H1 (cell line): ENCODE results near the gene ADIRF. TPM values are rescaled to one million over a fixed set of nuclear protein-coding genes. Genes with fewer than 3 reads are reported as not detected.

Source experiments
- CTCF ChIA-PET: fragments of 300-600 bp; sonication (Branson Sonifier 250); formaldehyde crosslinking; loops from one replicate; lab custom pipeline; 2021; ENCODE audit not compliant: partially characterized antibody; lab: Charles Lee
- POLR2A ChIA-PET: fragments of 300-600 bp; sonication (Branson Sonifier 250); formaldehyde crosslinking; loops from one replicate; lab custom pipeline; 2021; ENCODE audit warnings: inconsistent platforms; ENCODE audit not compliant: partially characterized antibody; lab: Charles Lee
- DNase-seq, 2 experiments: peaks; one replicate each; pipeline versions ENCODE4 v3.0.0 to v3.0.0-alpha.2; 2010 to 2022; ENCODE audit warnings: low spot score in 2 of 2, low read depth in 1 of 2, mixed read lengths in 1 of 2
- FAIRE-seq: peaks from 2 replicates; lab custom pipeline; 2011; peaks lifted over from hg19 to GRCh38; lab: Jason Lieb, UNC
- H2AFZ ChIP-seq: 2 replicates; pipeline ENCODE4 v1.8.1; 2012; ENCODE audit warnings: low read length, inconsistent platforms
- H2AK5ac ChIP-seq: 2 replicates; pipeline ENCODE4 v1.6.1; 2013; ENCODE audit warnings: low read depth, low read length
- H2BK120ac ChIP-seq: replicated peaks from 2 replicates; pipeline ENCODE3; 2013; ENCODE audit warnings: low read depth, low read length, inconsistent platforms
- H2BK12ac ChIP-seq: 2 replicates; pipeline ENCODE4 v1.6.1; 2013; ENCODE audit warnings: low read depth, low read length
- H2BK15ac ChIP-seq: 2 replicates; pipeline ENCODE4 v1.6.1; 2013; ENCODE audit warnings: low read length
- H2BK20ac ChIP-seq: 2 replicates; pipeline ENCODE4 v1.6.1; 2013; ENCODE audit warnings: low read length
- H2BK5ac ChIP-seq: 2 replicates; pipeline ENCODE4 v1.6.1; 2013; ENCODE audit warnings: low read depth, low read length
- H3K14ac ChIP-seq: 2 replicates; pipeline ENCODE4 v1.6.1; 2013; ENCODE audit warnings: inconsistent platforms; ENCODE audit not compliant: insufficient read length
- H3K18ac ChIP-seq: 2 replicates; pipeline ENCODE4 v1.6.1; 2013; ENCODE audit warnings: low read length; ENCODE audit errors: extremely low read depth
- H3K23ac ChIP-seq: 2 replicates; pipeline ENCODE4 v1.6.1; 2013; ENCODE audit warnings: inconsistent platforms; ENCODE audit not compliant: insufficient read length
- H3K23me2 ChIP-seq: 2 replicates; pipeline ENCODE4 v1.6.1; 2013; ENCODE audit warnings: low read depth, low read length
- H3K27ac ChIP-seq: 2 replicates; pipeline ENCODE4 v1.6.1; 2011; ENCODE audit warnings: low read depth, low read length, inconsistent platforms
- H3K27me3 ChIP-seq, 4 experiments: replicated peaks in 1 of 4; 1 replicate in 1 of 4; 2 replicates in 3 of 4; pipeline versions ENCODE4 v1.6.1 to v1.8.1; 2011 to 2013; ENCODE audit warnings: low read length in 3 of 4, mild to moderate bottlenecking in 3 of 4, inconsistent platforms in 2 of 4, mixed read lengths in 2 of 4, moderate library complexity in 1 of 4; ENCODE audit not compliant: control insufficient read depth in 3 of 4, insufficient read depth in 3 of 4; ENCODE audit errors: extremely low read depth in 1 of 4
- H3K36me3 ChIP-seq, 4 experiments: 2 replicates each; pipeline versions ENCODE4 v1.6.1 to v1.8.1; 2011 to 2013; ENCODE audit warnings: mild to moderate bottlenecking in 4 of 4, low read length in 3 of 4, moderate library complexity in 2 of 4, control low read depth in 1 of 4, inconsistent platforms in 1 of 4; ENCODE audit not compliant: insufficient read depth in 4 of 4, control insufficient read depth in 2 of 4
- H3K4ac ChIP-seq: replicated peaks from 2 replicates; pipeline ENCODE3; 2013; ENCODE audit warnings: low read length, low read depth, mixed read lengths, inconsistent platforms; ENCODE audit not compliant: insufficient read length
- H3K4me1 ChIP-seq, 4 experiments: replicated peaks in 1 of 4; 1 replicate in 1 of 4; 2 replicates in 3 of 4; pipeline versions ENCODE4 v1.6.1 to v1.8.1; 2011 to 2013; ENCODE audit warnings: low read length in 3 of 4, inconsistent platforms in 2 of 4, mixed read lengths in 1 of 4; ENCODE audit not compliant: insufficient read depth in 4 of 4, control insufficient read depth in 3 of 4
- H3K4me2 ChIP-seq, 2 experiments: 2 replicates each; pipeline versions ENCODE4 v1.6.1 to v1.8.1; 2011 to 2013; ENCODE audit warnings: low read depth in 2 of 2, low read length in 2 of 2, control low read depth in 1 of 2, inconsistent platforms in 1 of 2, mild to moderate bottlenecking in 1 of 2; ENCODE audit not compliant: insufficient read depth in 1 of 2
- H3K4me3 ChIP-seq, 4 experiments: fragments of 200-600, 300-600 bp in 1 of 4; sonication (generic), shearing (Covaris generic), sonication (Bioruptor Twin) in 1 of 4; 2 replicates each; pipeline versions ENCODE4 v1.5.1 to v1.8.1; 2011 to 2016; ENCODE audit warnings: low read length in 4 of 4, low read depth in 3 of 4, control low read depth in 2 of 4, inconsistent platforms in 2 of 4, mild to moderate bottlenecking in 2 of 4, mixed read lengths in 1 of 4, moderate library complexity in 1 of 4; ENCODE audit not compliant: insufficient read depth in 2 of 4; ENCODE audit errors: extremely low read depth in 1 of 4
- H3K56ac ChIP-seq: replicated peaks from 2 replicates; pipeline ENCODE3; 2013; ENCODE audit warnings: low read depth, mild to moderate bottlenecking, mixed read lengths, low read length, inconsistent platforms; ENCODE audit not compliant: insufficient read length
- H3K79me1 ChIP-seq: 2 replicates; pipeline ENCODE4 v1.6.1; 2013; ENCODE audit warnings: low read depth, low read length, control low read depth
- H3K79me2 ChIP-seq, 2 experiments: 2 replicates each; pipeline versions ENCODE4 v1.6.1 to v1.8.1; 2012 to 2013; ENCODE audit warnings: low read length in 2 of 2, mild to moderate bottlenecking in 2 of 2, inconsistent platforms in 1 of 2; ENCODE audit not compliant: insufficient read depth in 2 of 2, control insufficient read depth in 1 of 2
- H3K9ac ChIP-seq, 4 experiments: replicated peaks in 1 of 4; 1 replicate in 1 of 4; 2 replicates in 3 of 4; pipeline versions ENCODE4 v1.6.1 to v1.8.1; 2011 to 2013; ENCODE audit warnings: low read depth in 3 of 4, low read length in 3 of 4, control low read depth in 2 of 4, mild to moderate bottlenecking in 2 of 4, moderate library complexity in 2 of 4, inconsistent platforms in 1 of 4; ENCODE audit errors: extremely low read depth in 1 of 4
- H3K9me3 ChIP-seq, 2 experiments: 2 replicates each; pipeline versions ENCODE4 v1.6.1 to v1.8.1; 2012 to 2013; ENCODE audit warnings: mild to moderate bottlenecking in 2 of 2, moderate library complexity in 2 of 2, control low read depth in 1 of 2, inconsistent platforms in 1 of 2, low read depth in 1 of 2, low read length in 1 of 2, mixed read lengths in 1 of 2; ENCODE audit not compliant: insufficient read depth in 2 of 2
- H4K20me1 ChIP-seq, 2 experiments: replicated peaks in 1 of 2; 2 replicates each; pipeline versions ENCODE3 to v1.8.1; 2011 to 2013; ENCODE audit warnings: inconsistent platforms in 2 of 2, low read length in 2 of 2, mild to moderate bottlenecking in 1 of 2; ENCODE audit not compliant: insufficient read depth in 2 of 2, control insufficient read depth in 1 of 2
- H4K5ac ChIP-seq: 2 replicates; pipeline ENCODE4 v1.6.1; 2013; ENCODE audit warnings: low read length, low read depth, mixed read lengths, inconsistent platforms; ENCODE audit not compliant: insufficient read length
- H4K8ac ChIP-seq: 2 replicates; pipeline ENCODE4 v1.8.0; 2013; ENCODE audit warnings: mild to moderate bottlenecking, moderate library complexity, low read length, inconsistent platforms; ENCODE audit not compliant: insufficient read depth; ENCODE audit errors: extremely low read depth
- H4K91ac ChIP-seq: replicated peaks from 2 replicates; pipeline ENCODE3; 2013; ENCODE audit warnings: low read length, mixed read lengths, inconsistent platforms; ENCODE audit not compliant: insufficient read length
- ASH2L ChIP-seq: fragments of 200-600, 300-600 bp; sonication (generic); IDR thresholded peaks from one replicate; pipeline ENCODE4 v1.7.1; 2017; ENCODE audit warnings: low read length
- EGR1 ChIP-seq: IDR thresholded peaks from 2 replicates; pipeline ENCODE4 v1.6.1; 2011; ENCODE audit warnings: low read depth, low read length, borderline replicate concordance
- EZH2 ChIP-seq: fragments of 200-600 bp; sonication (generic); IDR thresholded peaks from 2 replicates; pipeline ENCODE4 v1.7.1; 2012; ENCODE audit warnings: low read depth, mild to moderate bottlenecking, moderate library complexity, low read length, inconsistent platforms; ENCODE audit not compliant: severe bottlenecking
- JUND ChIP-seq: IDR thresholded peaks from 2 replicates; pipeline ENCODE4 v1.6.1; 2011; ENCODE audit warnings: mild to moderate bottlenecking, improper control_type of control experiment, low read length
- POLR2A ChIP-seq, 2 experiments: IDR thresholded peaks; 1 replicate in 1 of 2; 2 replicates in 1 of 2; pipeline ENCODE4 v1.6.1; 2011; ENCODE audit warnings: low read depth in 2 of 2, low read length in 2 of 2, mild to moderate bottlenecking in 2 of 2; ENCODE audit errors: control extremely low read depth in 1 of 2
- POU5F1 ChIP-seq: IDR thresholded peaks from 2 replicates; pipeline ENCODE4 v1.6.1; 2011; ENCODE audit warnings: low read depth, mild to moderate bottlenecking, low read length, moderate library complexity
- RAD21 ChIP-seq, 2 experiments: IDR thresholded peaks in 1 of 2; conservative IDR thresholded peaks in 1 of 2; 2 replicates each; pipeline ENCODE4 v1.6.1; 2011; ENCODE audit warnings: low read depth in 2 of 2, low read length in 2 of 2, improper control_type of control experiment in 1 of 2, inconsistent platforms in 1 of 2, mild to moderate bottlenecking in 1 of 2, moderate library complexity in 1 of 2
- TAF7 ChIP-seq: optimal IDR thresholded peaks from 2 replicates; pipeline ENCODE3; 2011; ENCODE audit warnings: low read depth, mild to moderate bottlenecking, inconsistent platforms, low read length, moderate library complexity, borderline replicate concordance
- WGBS, 2 experiments: shearing (Covaris generic) in 1 of 2; methylation state at CpG; one replicate each; pipeline versions ENCODE4 v1.1.6 to v1.1.7; 2013 to 2015; ENCODE audit warnings: low lambda C conversion rate in 2 of 2, mixed read lengths in 2 of 2, inconsistent platforms in 1 of 2, low coverage in 1 of 2, missing lambda C conversion rate in 1 of 2; ENCODE audit not compliant: insufficient replicate concordance in 2 of 2, insufficient coverage in 1 of 2, insufficient read length in 1 of 2; ENCODE audit errors: extremely low coverage in 1 of 2, missing lambda C conversion rate in 1 of 2; 5-methylcytosine and 5-hydroxymethylcytosine counted together
- polyA plus RNA-seq, 7 experiments: library from polyadenylated mRNA; depleted of rRNA in 3 of 7; stranded (reverse) in 5 of 7; unstranded in 2 of 7; fragments of >200 nt in 5 of 7; fragments of 200-250 nt in 2 of 7; gene quantifications; 1 replicate in 5 of 7; 2 replicates in 1 of 7; 4 replicates in 1 of 7; pipeline versions ENCODE4 v1.2.1 to v1.2.3, GENCODE V29; 2011 to 2013; ENCODE audit warnings: missing spikeins in 2 of 7, mixed read lengths in 2 of 7
- total RNA-seq: library from RNA; stranded (reverse); fragmentation: NEBNext Ultra II Directional; extraction: Animal tissue kit (Norgen Biotek cat#: 25700); gene quantifications from 2 replicates; pipeline ENCODE4 v1.2.1, GENCODE V29; 2021

The ADIRF gene
- total and polyA plus RNA-seq, 2 of the 8 experiments (the other 6 are each of a cell fraction or from before 2014, with no cell fraction given), result not detected

DNA sequence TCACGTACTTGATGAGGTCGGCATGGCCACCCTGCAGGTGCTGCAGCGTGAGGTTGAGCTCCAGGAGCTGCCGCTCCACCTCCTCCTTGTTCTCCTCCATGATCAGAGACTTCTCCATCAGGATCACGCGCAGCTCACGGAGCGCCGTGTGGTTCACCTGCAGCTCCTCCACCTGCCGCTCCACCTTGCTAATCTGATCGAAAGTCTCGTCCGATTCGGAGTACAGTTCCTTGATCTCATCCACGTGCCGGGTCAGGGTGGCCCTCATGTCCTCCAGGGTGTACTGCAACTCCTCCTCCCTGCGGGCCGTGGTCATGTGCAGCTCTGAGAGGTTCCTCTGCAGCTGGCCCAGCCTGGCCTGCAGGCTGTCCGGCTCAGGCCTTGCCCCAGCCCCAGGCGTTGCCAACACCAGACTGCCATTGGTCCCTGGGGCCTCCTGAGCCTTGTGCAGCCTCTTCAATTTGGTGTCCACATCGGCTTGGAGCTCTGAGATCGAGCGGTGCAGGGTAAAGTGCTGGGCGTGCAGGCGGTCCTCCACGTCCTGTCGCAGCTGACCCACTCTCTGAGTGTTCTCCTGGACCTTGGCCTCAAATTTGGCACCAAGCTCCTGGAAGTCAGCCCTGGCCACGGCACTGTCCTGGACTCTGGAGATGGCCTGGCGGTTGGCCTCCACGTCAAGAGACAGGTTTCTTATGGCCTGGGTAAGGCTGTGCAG lies 24.8 kb upstream of the ADIRF start:
- no peak overlapping the region for H4K8ac ChIP-seq
- peak overlapping the region; percentile 44; the same call in 1 of the 2 replicates for H2BK5ac ChIP-seq
- no peak overlapping the region for H3K27ac ChIP-seq
- no peak overlapping the region for H3K9ac ChIP-seq
- no peak overlapping the region for H3K56ac ChIP-seq
- no peak overlapping the region for H3K4ac ChIP-seq
- CTCF ChIA-PET, result interaction anchor here (0.9 to 26.4 kb wide), 16 partner anchors 9 to 258 kb away, joined by 3 to 975 read pairs (median 4); partner anchors contain the start of genes ADIRF, MMRN2 and SNCG
- no peaks in the 10 kb centered on the region for H3K36me3 ChIP-seq
- no peak for TF ChIP-seq POLR2A (IDR thresholded peaks at IDR 0.05; ENCODE audit: control extremely low read depth in 1 of 2, low read depth in 2 of 2, low read length in 2 of 2)
- TF ChIP-seq TAF7, result no peak
- no peak for TF ChIP-seq EGR1
- no peak for TF ChIP-seq ASH2L
- TF ChIP-seq EZH2, result no peak
- TF ChIP-seq RAD21 (IDR thresholded peaks at IDR 0.05 in 1 of 2, conservative IDR thresholded peaks at IDR 0.05 in 1 of 2; ENCODE audit: low read depth in 2 of 2, low read length in 2 of 2), result no peak
- no peak for TF ChIP-seq JUND
- no peak for TF ChIP-seq POU5F1
- TF ChIP-seq, all 59 proteins: peak for 0
- Histone ChIP-seq H3K9me3 (no peaks in the 10 kb centered on the region), H4K91ac (peak overlapping the region; percentile 47), H2BK20ac (no peak overlapping the region), H3K18ac (no peak overlapping the region), H2AFZ (no peak overlapping the region), H2BK15ac (peak overlapping the region; percentile 1), H2BK120ac (no peak overlapping the region), H3K23me2 (no peaks in the 10 kb centered on the region), H3K79me1 (no peaks in the 10 kb centered on the region), H3K14ac (no peak overlapping the region), H3K79me2 (no peaks in the 10 kb centered on the region), H2AK5ac (no peak overlapping the region), H3K4me2 (no peak overlapping the region), H3K4me3 (no peak overlapping the region), H3K4me1 (peaks cover 2 to 5% (median 3%) of the 10 kb centered on the region in 4 experiments; a peak in 6 of 7 replicates), H4K20me1 (no peaks in the 10 kb centered on the region), H3K23ac (no peak overlapping the region), H4K5ac (no peak overlapping the region), H2BK12ac (no peak overlapping the region), H3K27me3 (peaks cover 0 to 1% (median 0%) of the 10 kb centered on the region in 4 experiments; a peak in 2 of 7 replicates)
- POLR2A ChIA-PET, result interaction anchor here (1.2 to 2.9 kb wide), 5 partner anchors 12 to 27 kb away, joined by 3 to 20 read pairs (median 5); partner anchors contain the start of genes ADIRF and SNCG
- DNase-seq (no peak), FAIRE-seq (no peak)
- WGBS, 2 experiments, result 96% methylated on average over 30 of the region's 30 CpGs; no CpG with 5 or more reads in 1 of the 2 experiments
